ENCODE measurements around the gene ARHGEF7.

ARHGEF7 gene

DNA sequence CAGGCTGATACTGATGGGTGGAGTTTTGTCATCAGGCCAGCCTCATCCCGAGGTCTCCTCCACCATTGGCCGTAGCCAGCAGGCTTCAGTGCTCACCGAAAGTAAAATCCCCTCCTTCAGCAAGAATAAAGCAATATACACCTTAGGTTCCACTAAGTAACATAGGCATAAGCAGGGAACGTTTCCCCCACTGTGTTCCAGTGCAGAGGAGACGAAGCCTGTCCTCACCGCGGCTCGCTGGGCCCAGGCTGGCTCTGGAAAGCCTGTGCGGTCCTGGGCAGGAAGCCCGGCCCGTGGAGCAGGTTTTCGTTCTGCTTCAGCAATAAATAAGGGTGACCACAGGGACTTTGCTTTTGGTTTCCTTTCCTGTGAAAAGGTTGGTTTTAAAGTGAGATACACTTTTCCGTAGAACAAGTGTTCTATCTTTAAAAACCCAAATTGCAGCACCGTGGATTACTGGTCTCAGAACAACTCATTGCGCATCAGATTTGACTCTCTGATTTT, 189.0 kb downstream of the ARHGEF7 start:
- TF ChIP-seq, protein P1, sequence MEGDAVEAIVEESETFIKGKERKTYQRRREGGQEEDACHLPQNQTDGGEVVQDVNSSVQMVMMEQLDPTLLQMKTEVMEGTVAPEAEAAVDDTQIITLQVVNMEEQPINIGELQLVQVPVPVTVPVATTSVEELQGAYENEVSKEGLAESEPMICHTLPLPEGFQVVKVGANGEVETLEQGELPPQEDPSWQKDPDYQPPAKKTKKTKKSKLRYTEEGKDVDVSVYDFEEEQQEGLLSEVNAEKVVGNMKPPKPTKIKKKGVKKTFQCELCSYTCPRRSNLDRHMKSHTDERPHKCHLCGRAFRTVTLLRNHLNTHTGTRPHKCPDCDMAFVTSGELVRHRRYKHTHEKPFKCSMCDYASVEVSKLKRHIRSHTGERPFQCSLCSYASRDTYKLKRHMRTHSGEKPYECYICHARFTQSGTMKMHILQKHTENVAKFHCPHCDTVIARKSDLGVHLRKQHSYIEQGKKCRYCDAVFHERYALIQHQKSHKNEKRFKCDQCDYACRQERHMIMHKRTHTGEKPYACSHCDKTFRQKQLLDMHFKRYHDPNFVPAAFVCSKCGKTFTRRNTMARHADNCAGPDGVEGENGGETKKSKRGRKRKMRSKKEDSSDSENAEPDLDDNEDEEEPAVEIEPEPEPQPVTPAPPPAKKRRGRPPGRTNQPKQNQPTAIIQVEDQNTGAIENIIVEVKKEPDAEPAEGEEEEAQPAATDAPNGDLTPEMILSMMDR (IDR thresholded peaks at IDR 0.05; ENCODE audit: low read depth, low read length): no peak

DNA sequence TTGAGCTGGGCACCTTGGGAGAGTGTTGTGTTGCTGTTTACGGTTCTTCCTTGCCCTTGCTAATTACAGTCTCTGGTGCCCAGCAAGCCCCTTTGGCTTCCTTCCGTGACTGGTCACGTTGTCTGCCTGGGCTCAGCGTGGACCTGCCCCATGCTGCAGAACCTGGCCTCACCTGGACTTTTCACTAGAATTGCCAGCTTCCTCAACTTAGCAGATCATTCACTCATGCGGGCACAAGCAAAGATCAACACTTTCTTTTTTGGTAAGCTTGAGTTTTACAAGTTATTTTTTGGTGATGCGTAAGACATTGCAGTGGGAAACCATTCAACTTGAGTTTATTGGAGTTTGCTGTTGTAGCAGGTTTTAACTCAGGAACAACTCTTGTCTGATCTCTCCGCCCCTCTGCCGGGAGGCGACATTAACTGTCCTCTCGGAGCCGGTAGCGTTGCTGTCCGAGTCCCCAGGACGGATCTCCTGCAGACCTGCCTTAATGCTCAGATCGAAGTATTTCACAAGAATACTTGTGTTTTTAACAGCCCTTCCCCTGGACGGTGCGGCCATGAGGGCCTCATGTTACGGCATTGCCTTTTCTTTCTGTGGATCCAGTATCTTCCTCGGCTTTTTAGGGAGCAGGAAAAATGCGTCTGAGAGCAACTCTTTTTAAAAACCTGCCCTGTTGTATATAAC, 189.6 kb downstream of the ARHGEF7 start:
- no peak overlapping the region for H3K4me3 ChIP-seq (replicated peaks in 1 of 2; ENCODE audit: low read depth in 2 of 2, low read length in 2 of 2)
- TF ChIP-seq, protein P1 (IDR thresholded peaks at IDR 0.05; ENCODE audit: low read depth, low read length): no peak
- no peak for DNase-seq (ENCODE audit: low read depth in 2 of 2)

More for the DNA sequence above, 189.0 kb downstream of the ARHGEF7 start:
- no peak overlapping the region for H3K4me3 ChIP-seq (replicated peaks in 1 of 2; ENCODE audit: low read depth in 2 of 2, low read length in 2 of 2)
- no peak for DNase-seq (ENCODE audit: low read depth in 2 of 2)

DNA sequence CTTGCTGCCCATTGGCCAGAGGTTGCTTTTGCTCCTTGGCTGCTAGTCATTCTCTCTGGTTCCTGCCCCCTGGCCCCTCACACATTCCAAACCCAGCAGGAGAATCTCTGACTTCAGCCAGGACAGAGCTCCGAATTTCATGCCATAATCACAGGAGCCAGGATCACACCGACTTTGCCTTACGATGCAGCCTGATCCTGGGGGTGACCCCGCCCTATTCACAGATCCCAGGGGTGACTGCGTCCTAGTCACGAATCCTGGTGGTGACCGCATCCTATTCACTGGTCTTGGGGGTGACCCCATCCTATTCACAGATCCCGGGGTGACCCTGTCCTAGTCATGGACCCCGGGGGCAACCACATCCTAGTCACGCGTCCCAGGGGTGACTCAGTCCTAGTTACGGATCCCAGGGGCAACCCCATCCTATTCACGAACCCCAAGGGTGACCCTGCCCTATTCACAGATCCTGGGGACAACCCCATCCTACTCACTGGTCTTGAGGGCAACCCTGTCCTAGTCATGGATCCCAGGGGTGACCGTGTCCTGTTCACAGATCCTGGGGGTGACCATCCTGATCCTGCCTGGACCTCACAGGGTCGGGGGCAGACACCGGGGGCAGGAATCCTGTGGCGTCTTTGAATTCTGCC, 198.0 kb downstream of the ARHGEF7 start:
- no peak for DNase-seq (ENCODE audit: low read depth in 2 of 2)
- TF ChIP-seq, protein P1 (IDR thresholded peaks at IDR 0.05; ENCODE audit: low read depth, low read length): no peak
- H3K4me3 ChIP-seq (replicated peaks in 1 of 2; ENCODE audit: low read depth in 2 of 2, low read length in 2 of 2): no peak overlapping the region

DNA sequence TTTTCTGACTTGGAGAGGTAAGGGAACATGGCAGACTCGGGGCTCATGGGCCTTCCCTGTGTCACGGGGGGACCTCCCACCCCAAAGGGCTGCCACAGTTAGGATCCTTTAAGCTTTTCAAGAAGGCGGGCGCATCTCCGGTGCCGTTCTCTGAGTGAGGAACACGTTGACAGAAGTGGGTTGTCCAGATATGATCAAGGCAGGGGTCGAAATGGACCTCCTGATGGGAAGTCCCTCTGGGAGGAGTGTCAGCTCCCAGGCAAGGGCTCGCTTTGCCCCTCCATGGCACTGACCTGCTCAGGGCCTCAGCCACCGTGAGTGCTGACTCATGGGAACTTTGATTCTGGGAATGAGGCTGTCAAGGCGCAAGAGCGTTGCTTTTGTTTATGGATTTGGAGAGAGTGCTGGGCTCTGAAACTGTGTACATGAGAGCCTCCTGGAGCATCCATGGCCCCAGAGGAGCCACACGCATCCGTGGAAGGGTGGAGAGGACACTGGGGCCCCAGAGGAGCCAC, 198.9 kb downstream of the ARHGEF7 start:
- no peak for DNase-seq (ENCODE audit: low read depth in 2 of 2)
- no peak overlapping the region for H3K4me3 ChIP-seq (replicated peaks in 1 of 2; ENCODE audit: low read depth in 2 of 2, low read length in 2 of 2)
- TF ChIP-seq, protein P1 (IDR thresholded peaks at IDR 0.05; ENCODE audit: low read depth, low read length): no peak

DNA sequence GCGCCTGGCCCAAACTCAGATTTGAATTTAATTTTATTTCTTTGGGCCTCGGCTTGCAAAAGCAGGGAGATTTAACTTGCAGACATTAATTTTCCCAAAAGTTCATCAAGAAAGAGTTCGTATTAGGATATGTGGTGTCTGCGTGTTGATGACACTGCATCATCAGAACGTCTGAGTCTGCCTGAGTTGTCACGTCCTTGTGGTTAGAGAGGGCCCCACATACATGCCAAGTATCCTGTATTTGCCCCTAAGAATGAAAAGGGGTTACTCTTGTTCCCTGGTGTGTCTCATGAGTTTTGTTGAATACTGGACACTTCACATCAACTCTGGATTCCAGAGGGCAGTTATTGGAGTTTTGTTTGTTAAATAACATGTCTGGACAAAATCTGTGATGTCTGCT, 199.7 kb downstream of the ARHGEF7 start:
- no peak overlapping the region for H3K4me3 ChIP-seq (replicated peaks in 1 of 2; ENCODE audit: low read depth in 2 of 2, low read length in 2 of 2)
- TF ChIP-seq, protein P1 (IDR thresholded peaks at IDR 0.05; ENCODE audit: low read depth, low read length): no peak
- no peak for DNase-seq (ENCODE audit: low read depth in 2 of 2)

DNA sequence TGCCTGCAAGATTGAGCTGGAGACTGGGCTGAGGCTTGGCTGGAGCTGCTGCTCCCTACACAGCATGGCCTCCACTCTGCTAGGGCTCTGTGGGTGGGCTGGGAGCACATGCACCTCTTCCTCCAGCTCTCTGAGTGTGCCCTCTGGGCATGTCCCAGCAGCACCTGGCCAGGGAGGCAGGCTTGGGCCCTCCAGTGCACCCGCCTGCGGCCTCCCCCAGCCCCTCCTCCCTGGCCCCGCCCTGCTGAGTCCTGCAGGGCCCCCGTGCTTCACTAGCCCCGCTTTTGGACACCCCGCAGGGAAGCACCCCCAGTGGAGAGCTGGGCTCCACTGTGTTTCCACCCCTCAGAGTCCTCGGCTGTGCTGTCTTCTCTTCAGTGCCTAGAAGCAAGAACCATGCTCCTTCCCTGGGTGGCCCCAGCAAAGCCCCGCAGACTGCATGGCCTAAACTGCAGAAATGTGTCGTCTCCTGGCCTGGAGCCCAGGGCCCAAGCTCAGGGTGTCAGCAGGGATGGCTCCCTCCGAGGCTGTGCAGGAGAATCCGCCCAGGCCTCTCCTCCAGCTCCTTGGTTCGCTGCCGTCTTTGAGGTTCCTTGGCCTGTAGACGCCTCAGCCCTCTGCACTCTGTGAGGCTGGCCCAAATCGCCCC, 200.4 kb downstream of the ARHGEF7 start:
- H3K4me3 ChIP-seq (replicated peaks in 1 of 2; ENCODE audit: low read depth in 2 of 2, low read length in 2 of 2): no peak overlapping the region
- TF ChIP-seq, protein P1 (IDR thresholded peaks at IDR 0.05; ENCODE audit: low read depth, low read length): no peak
- no peak for DNase-seq (ENCODE audit: low read depth in 2 of 2)
